ENCODE results near the gene HLTF.
"Not testable (repeated sequence)": the region's sequence is repeated elsewhere in the genome, so short reads cannot be mapped to it uniquely, and the experiment has no call there.

The HLTF gene

GRCh38 chr3:149114458-149114857 lies 28.1 kb upstream of the HLTF start:
- Histone ChIP-seq H3K9ac (ENCODE audit: low read depth, low read length) (no peak overlapping the region), H3K27me3 (ENCODE audit: control insufficient read depth, insufficient read depth, low read length) (no peaks in the 10 kb centered on the region), H3K4me2 (ENCODE audit: low read length) (no peak overlapping the region)

DNA sequence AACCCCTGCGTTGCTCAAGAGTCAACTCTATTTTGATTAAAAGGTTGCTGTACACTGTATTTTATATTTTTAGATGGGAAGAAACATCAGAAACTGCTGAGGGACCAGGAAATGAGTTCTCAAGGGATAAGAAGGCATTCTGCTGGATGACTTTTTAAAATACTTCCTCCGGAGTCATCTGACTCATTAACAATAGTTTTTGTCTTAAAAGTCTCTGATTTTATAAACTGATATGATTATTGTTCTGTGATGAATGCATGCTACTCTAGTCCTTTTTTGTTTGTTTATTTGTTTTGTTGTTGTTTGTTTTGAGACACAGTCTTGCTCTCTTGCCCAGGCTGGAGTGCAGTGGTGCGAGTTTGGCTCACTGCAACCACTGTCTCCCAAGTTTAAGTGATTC lies 18.2 kb upstream of the HLTF start:
- Histone ChIP-seq H3K4me3 (ENCODE audit: low read length) (no peak overlapping the region), H3K9me3 (replicated peaks; ENCODE audit: low read length) (peaks cover 5% of the 10 kb centered on the region), H3K27me3 (ENCODE audit: control insufficient read depth, insufficient read depth, low read length) (no peaks in the 10 kb centered on the region), H3K9ac (ENCODE audit: low read depth, low read length) (no peak overlapping the region), H3K36me3 (ENCODE audit: insufficient read depth, low read length) (no peaks in the 10 kb centered on the region), H3K4me1 (ENCODE audit: control insufficient read depth, insufficient read depth, low read length) (no peaks in the 10 kb centered on the region), H3K4me2 (ENCODE audit: low read length) (no peak overlapping the region)

More at GRCh38 chr3:149114458-149114857, 28.1 kb upstream of the HLTF start:
- no peaks in the 10 kb centered on the region for H3K36me3 ChIP-seq (ENCODE audit: insufficient read depth, low read length)
- H3K9me3 ChIP-seq (replicated peaks; ENCODE audit: low read length), result no peaks in the 10 kb centered on the region
- H3K4me3 ChIP-seq (ENCODE audit: low read length), result no peak overlapping the region
- no peaks in the 10 kb centered on the region for H3K4me1 ChIP-seq (ENCODE audit: control insufficient read depth, insufficient read depth, low read length)

DNA sequence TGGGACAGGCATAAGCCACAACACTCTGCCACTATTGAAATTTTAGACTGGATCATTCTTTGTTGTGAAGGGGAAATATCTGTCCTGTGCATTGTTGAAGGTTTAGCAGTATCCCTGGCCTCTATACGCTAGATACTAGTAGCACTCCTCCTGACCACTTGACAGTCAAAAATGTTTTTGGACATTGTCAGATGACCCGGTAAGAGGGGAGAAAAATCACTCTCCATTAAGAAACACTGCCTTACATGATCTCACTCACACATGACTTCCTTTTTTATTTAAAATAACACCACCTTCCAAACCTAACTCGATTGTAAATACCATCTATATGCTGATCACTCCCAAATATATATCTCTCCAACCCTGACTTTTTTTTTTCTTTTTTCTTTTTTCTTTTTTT lies 15.3 kb upstream of the HLTF start:
- Histone ChIP-seq H3K9me3 (replicated peaks; ENCODE audit: low read length) (peaks cover 5% of the 10 kb centered on the region), H3K4me1 (ENCODE audit: control insufficient read depth, insufficient read depth, low read length) (no peaks in the 10 kb centered on the region)

DNA sequence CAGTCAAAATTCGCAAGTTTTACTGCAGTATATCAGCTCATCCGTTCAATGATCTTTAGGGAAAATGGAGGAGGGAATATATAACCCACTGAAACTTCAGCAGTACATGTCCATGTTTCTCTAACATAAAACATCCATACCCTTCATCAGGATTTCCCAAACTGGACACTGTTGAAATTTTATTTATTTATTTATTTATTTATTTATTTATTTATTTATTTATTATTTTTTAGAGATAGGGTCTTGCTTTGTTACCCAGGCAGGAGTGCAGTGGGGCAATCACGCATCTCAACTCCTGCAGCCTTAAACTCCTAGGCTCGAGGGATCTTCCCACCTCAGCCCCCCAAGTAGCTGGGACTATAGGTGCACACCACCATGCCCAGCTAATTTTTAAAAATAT lies 14.8 kb upstream of the HLTF start:
- H3K9me3 ChIP-seq (replicated peaks; ENCODE audit: low read length), result peaks cover 5% of the 10 kb centered on the region
- H3K4me2 ChIP-seq (ENCODE audit: low read length), result no peak overlapping the region
- H3K9ac ChIP-seq (ENCODE audit: low read depth, low read length), result no peak overlapping the region
- no peaks in the 10 kb centered on the region for H3K36me3 ChIP-seq (ENCODE audit: insufficient read depth, low read length)
- no peak overlapping the region for H3K4me3 ChIP-seq (ENCODE audit: low read length)
- H3K4me1 ChIP-seq (ENCODE audit: control insufficient read depth, insufficient read depth, low read length), result no peaks in the 10 kb centered on the region
- no peaks in the 10 kb centered on the region for H3K27me3 ChIP-seq (ENCODE audit: control insufficient read depth, insufficient read depth, low read length)

More for the DNA sequence above, 15.3 kb upstream of the HLTF start:
- Histone ChIP-seq H3K27me3 (ENCODE audit: control insufficient read depth, insufficient read depth, low read length) (no peaks in the 10 kb centered on the region), H3K9ac (ENCODE audit: low read depth, low read length) (no peak overlapping the region), H3K4me2 (ENCODE audit: low read length) (no peak overlapping the region), H3K36me3 (ENCODE audit: insufficient read depth, low read length) (no peaks in the 10 kb centered on the region), H3K4me3 (ENCODE audit: low read length) (no peak overlapping the region)

- H3K9me3 ChIP-seq (replicated peaks; ENCODE audit: low read length); H3K4me2 ChIP-seq (ENCODE audit: low read length); H3K27me3 ChIP-seq (ENCODE audit: control insufficient read depth, insufficient read depth, low read length); H3K9ac ChIP-seq (ENCODE audit: low read depth, low read length); H3K4me3 ChIP-seq (ENCODE audit: low read length); H3K4me1 ChIP-seq (ENCODE audit: control insufficient read depth, insufficient read depth, low read length); H3K36me3 ChIP-seq (ENCODE audit: insufficient read depth, low read length): not testable (repeated sequence)
Measured at GRCh38 chr3:149097987-149098386, 11.7 kb upstream of the HLTF start.

DNA sequence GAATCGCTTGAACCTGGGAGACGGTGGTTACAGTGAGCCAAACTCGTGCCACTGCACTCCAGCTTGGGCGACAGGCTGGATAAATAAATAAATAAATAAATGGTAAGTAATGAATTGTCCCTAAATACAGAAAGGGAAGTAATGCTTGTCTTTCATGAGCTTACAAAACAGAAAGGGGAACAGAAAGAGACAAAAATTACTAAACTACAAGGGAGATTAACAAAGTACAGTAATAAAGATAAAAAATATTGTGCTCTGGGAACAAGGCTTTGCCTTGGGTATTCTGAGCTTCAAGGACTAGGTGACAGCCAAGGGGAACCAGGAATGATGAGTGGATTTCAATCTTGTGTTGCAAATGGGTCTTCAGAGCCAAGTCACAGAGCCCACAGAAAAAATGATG lies 9.2 kb upstream of the HLTF start:
- H3K27me3 ChIP-seq (ENCODE audit: control insufficient read depth, insufficient read depth, low read length), result no peaks in the 10 kb centered on the region
- no peaks in the 10 kb centered on the region for H3K9me3 ChIP-seq (replicated peaks; ENCODE audit: low read length)
- H3K36me3 ChIP-seq (ENCODE audit: insufficient read depth, low read length), result no peaks in the 10 kb centered on the region
- H3K4me3 ChIP-seq (ENCODE audit: low read length), result no peak overlapping the region
- H3K9ac ChIP-seq (ENCODE audit: low read depth, low read length), result no peak overlapping the region
- H3K4me2 ChIP-seq (ENCODE audit: low read length), result no peak overlapping the region
- H3K4me1 ChIP-seq (ENCODE audit: control insufficient read depth, insufficient read depth, low read length), result no peaks in the 10 kb centered on the region

GRCh38 chr3:149091983-149092382 lies 5.7 kb upstream of the HLTF start:
- no peak overlapping the region for H3K4me2 ChIP-seq (ENCODE audit: low read length)
- no peak overlapping the region for H3K9ac ChIP-seq (ENCODE audit: low read depth, low read length)
- H3K4me3 ChIP-seq (ENCODE audit: low read length), result no peak overlapping the region
- H3K36me3 ChIP-seq (ENCODE audit: insufficient read depth, low read length), result no peaks in the 10 kb centered on the region
- H3K4me1 ChIP-seq (ENCODE audit: control insufficient read depth, insufficient read depth, low read length), result no peaks in the 10 kb centered on the region
- H3K9me3 ChIP-seq (replicated peaks; ENCODE audit: low read length), result no peaks in the 10 kb centered on the region
- no peaks in the 10 kb centered on the region for H3K27me3 ChIP-seq (ENCODE audit: control insufficient read depth, insufficient read depth, low read length)

GRCh38 chr3:149090907-149091306 lies 4.6 kb upstream of the HLTF start:
- no peaks in the 10 kb centered on the region for H3K36me3 ChIP-seq (ENCODE audit: insufficient read depth, low read length)
- H3K4me1 ChIP-seq (ENCODE audit: control insufficient read depth, insufficient read depth, low read length), result peaks cover 2% of the 10 kb centered on the region
- H3K4me3 ChIP-seq (ENCODE audit: low read length), result no peak overlapping the region
- H3K9ac ChIP-seq (ENCODE audit: low read depth, low read length), result no peak overlapping the region
- H3K27me3 ChIP-seq (ENCODE audit: control insufficient read depth, insufficient read depth, low read length), result no peaks in the 10 kb centered on the region
- H3K4me2 ChIP-seq (ENCODE audit: low read length), result no peak overlapping the region
- no peaks in the 10 kb centered on the region for H3K9me3 ChIP-seq (replicated peaks; ENCODE audit: low read length)

DNA sequence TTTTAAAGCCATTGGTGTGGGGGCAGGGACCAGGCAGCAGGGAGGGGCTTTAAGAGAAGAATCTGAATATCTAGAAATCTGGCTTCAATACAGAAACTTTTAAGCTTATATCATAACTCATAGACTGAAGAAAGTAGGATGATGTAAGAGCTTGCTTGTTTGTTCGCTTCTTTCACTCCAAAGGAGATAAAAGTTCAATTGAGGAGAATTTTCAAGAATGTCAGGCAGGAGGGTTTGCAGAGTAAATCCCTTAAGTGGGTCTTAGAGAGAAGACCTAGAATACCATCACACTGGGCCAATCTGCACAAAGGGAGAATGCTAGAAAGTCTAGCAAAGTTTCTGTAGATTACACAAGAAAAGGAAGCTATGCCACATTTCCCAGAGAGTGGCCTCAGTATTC lies 4.1 kb upstream of the HLTF start:
- Histone ChIP-seq H3K9me3 (replicated peaks; ENCODE audit: low read length) (no peaks in the 10 kb centered on the region), H3K4me3 (ENCODE audit: low read length) (no peak overlapping the region), H3K9ac (ENCODE audit: low read depth, low read length) (no peak overlapping the region), H3K4me2 (ENCODE audit: low read length) (no peak overlapping the region), H3K4me1 (ENCODE audit: control insufficient read depth, insufficient read depth, low read length) (peaks cover 2% of the 10 kb centered on the region), H3K27me3 (ENCODE audit: control insufficient read depth, insufficient read depth, low read length) (no peaks in the 10 kb centered on the region), H3K36me3 (ENCODE audit: insufficient read depth, low read length) (no peaks in the 10 kb centered on the region)

- no peaks in the 10 kb centered on the region for H3K36me3 ChIP-seq (ENCODE audit: insufficient read depth, low read length)
- no peak overlapping the region for H3K9ac ChIP-seq (ENCODE audit: low read depth, low read length)
- H3K27me3 ChIP-seq (ENCODE audit: control insufficient read depth, insufficient read depth, low read length), result no peaks in the 10 kb centered on the region
- no peaks in the 10 kb centered on the region for H3K9me3 ChIP-seq (replicated peaks; ENCODE audit: low read length)
- H3K4me2 ChIP-seq (ENCODE audit: low read length), result no peak overlapping the region
- no peak overlapping the region for H3K4me3 ChIP-seq (ENCODE audit: low read length)
- peaks cover 2% of the 10 kb centered on the region for H3K4me1 ChIP-seq (ENCODE audit: control insufficient read depth, insufficient read depth, low read length)
Measured at GRCh38 chr3:149089395-149089794, 3.1 kb upstream of the HLTF start.

- Histone ChIP-seq H3K9me3 (replicated peaks; ENCODE audit: low read length) (no peaks in the 10 kb centered on the region), H3K4me3 (ENCODE audit: low read length) (no peak overlapping the region), H3K9ac (ENCODE audit: low read depth, low read length) (no peak overlapping the region), H3K4me1 (ENCODE audit: control insufficient read depth, insufficient read depth, low read length) (peaks cover 2% of the 10 kb centered on the region), H3K27me3 (ENCODE audit: control insufficient read depth, insufficient read depth, low read length) (no peaks in the 10 kb centered on the region), H3K36me3 (ENCODE audit: insufficient read depth, low read length) (peaks cover 4% of the 10 kb centered on the region), H3K4me2 (ENCODE audit: low read length) (no peak overlapping the region)
Measured at GRCh38 chr3:149087208-149087607, 875 bp upstream of the HLTF start.

- H3K36me3 ChIP-seq (ENCODE audit: insufficient read depth, low read length), result peaks cover 4% of the 10 kb centered on the region
- H3K4me3 ChIP-seq (ENCODE audit: low read length), result peak overlapping the region; percentile 88
- H3K9ac ChIP-seq (ENCODE audit: low read depth, low read length), result peak overlapping the region; percentile 61
- H3K4me1 ChIP-seq (ENCODE audit: control insufficient read depth, insufficient read depth, low read length), result peaks cover 4% of the 10 kb centered on the region
- H3K4me2 ChIP-seq (ENCODE audit: low read length), result peak overlapping the region; percentile 92
- no peaks in the 10 kb centered on the region for H3K27me3 ChIP-seq (ENCODE audit: control insufficient read depth, insufficient read depth, low read length)
- no peaks in the 10 kb centered on the region for H3K9me3 ChIP-seq (replicated peaks; ENCODE audit: low read length)
Measured at GRCh38 chr3:149085828-149086231, 503 bp downstream of the HLTF start.
